Measurements from ENCODE around the gene TTC32. TPM values are rescaled to one million over a fixed set of nuclear protein-coding genes. Genes with fewer than 3 reads are reported as not detected.

Gene TTC32
- total RNA-seq, 2 donors from 2014 or later, result 3.7 to 6.6 TPM

DNA sequence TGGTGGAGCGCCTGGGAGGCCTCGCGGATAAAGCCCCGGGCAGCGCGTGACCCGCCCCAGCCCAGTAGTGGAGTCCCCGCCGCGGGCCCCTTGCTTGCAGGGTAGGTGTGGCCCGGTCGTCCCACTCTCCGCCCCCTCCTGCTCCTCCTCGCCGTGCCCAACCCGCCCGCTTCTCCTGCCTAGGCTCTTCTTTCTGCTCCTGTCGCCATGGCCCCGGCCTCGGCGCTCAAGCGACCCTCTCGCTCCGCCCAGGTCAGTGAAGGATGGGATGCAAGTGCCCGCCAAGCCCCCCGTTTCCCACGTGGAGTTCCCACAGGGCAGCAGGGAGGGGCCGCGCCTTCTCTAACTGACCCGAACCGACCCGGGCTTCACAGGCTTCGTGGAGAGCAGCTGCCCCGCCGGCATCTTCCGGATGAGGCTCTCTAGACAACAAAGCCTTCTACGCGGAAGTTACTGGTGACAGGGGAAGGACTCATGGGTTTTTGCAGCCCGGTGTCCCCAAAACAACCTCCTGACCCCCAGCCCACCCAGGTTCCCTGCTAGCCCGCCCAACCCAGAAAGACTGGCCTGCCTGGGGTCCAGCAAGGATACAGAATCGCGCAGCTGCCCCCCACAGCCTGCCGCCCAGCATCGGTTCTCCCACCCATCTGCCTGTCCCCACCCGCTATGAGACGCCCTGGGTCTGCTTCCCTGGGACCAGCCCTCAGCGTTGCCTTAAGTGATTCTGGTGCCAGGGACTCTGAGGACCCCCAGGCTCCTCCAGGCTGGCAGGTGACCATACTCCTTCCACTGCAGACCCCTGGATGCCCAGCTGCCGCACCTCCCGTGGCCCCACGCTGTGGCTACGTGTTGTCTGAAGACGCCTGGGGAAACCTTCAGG lies 32.8 kb downstream of the TTC32 start:
- peaks cover 0 to 11% of the 10 kb centered on the region in 2 donors for H3K4me1 ChIP-seq
- no peak for DNase-seq (ENCODE audit: low spot score)
- peak overlapping the region in 1 of 2 donors; percentile 7 for H3K27ac ChIP-seq
- H3K4me3 ChIP-seq, result peak overlapping the region; percentile 26 to 58
- TF ChIP-seq, protein P1, sequence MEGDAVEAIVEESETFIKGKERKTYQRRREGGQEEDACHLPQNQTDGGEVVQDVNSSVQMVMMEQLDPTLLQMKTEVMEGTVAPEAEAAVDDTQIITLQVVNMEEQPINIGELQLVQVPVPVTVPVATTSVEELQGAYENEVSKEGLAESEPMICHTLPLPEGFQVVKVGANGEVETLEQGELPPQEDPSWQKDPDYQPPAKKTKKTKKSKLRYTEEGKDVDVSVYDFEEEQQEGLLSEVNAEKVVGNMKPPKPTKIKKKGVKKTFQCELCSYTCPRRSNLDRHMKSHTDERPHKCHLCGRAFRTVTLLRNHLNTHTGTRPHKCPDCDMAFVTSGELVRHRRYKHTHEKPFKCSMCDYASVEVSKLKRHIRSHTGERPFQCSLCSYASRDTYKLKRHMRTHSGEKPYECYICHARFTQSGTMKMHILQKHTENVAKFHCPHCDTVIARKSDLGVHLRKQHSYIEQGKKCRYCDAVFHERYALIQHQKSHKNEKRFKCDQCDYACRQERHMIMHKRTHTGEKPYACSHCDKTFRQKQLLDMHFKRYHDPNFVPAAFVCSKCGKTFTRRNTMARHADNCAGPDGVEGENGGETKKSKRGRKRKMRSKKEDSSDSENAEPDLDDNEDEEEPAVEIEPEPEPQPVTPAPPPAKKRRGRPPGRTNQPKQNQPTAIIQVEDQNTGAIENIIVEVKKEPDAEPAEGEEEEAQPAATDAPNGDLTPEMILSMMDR (IDR thresholded peaks at IDR 0.05), result no peak
- no peaks in the 10 kb centered on the region for H3K36me3 ChIP-seq
- H3K9me3 ChIP-seq, result no peaks in the 10 kb centered on the region
- no peaks in the 10 kb centered on the region for H3K27me3 ChIP-seq

DNA sequence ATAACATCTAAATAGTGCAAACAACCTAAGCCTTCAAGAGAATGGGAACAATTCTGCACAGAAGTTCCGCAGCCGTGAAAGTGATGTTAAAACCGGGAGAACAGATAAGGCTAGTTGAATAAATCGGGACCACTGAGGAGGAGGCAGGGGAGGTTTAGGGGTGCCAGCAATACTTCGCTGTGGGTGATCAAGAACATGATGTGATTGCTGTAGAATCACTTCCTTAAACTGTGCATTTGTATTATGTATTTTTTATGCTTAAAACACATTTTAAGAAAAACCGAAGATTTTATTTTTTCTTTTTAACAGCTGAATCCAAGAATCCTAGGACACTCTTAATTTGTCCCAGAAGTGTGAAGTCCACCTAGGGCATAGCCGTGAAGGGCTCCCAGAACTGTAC lies 33.6 kb downstream of the TTC32 start:
- TF ChIP-seq, protein P1 (IDR thresholded peaks at IDR 0.05), result no peak
- peaks cover 0 to 18% of the 10 kb centered on the region in 2 donors for H3K4me1 ChIP-seq
- no peaks in the 10 kb centered on the region for H3K27me3 ChIP-seq
- peak overlapping the region in 1 of 2 donors; percentile 7 for H3K27ac ChIP-seq
- H3K36me3 ChIP-seq, result no peaks in the 10 kb centered on the region
- H3K9me3 ChIP-seq, result no peaks in the 10 kb centered on the region
- peak overlapping the region; percentile 26 to 58 for H3K4me3 ChIP-seq
- no peak for DNase-seq (ENCODE audit: low spot score)

DNA sequence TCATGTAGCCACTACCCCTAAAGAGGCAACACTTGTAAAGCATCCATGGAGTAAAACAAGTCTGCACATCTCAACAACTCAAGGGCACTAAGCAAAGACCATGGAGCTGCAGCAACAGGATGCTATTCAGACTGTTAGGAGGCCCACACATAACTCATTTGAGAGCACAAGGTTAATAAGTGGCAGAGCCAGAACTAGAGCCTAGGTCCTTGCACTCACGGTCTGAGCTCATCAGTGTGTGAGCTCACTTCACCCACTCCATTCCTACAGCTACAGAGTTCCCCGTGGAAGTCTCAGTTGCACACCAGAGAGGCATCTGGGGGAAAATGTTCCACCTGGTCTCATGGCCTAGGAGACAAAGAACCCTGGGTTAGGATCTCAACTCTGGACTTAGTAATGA lies 35.0 kb downstream of the TTC32 start:
- H3K36me3 ChIP-seq, result no peaks in the 10 kb centered on the region
- no peak overlapping the region for H3K27ac ChIP-seq
- TF ChIP-seq, protein P1 (IDR thresholded peaks at IDR 0.05), result no peak
- DNase-seq (ENCODE audit: low spot score), result no peak
- H3K4me1 ChIP-seq, result peaks cover 0 to 20% of the 10 kb centered on the region in 2 donors
- H3K4me3 ChIP-seq, result no peak overlapping the region
- no peaks in the 10 kb centered on the region for H3K27me3 ChIP-seq
- no peaks in the 10 kb centered on the region for H3K9me3 ChIP-seq

DNA sequence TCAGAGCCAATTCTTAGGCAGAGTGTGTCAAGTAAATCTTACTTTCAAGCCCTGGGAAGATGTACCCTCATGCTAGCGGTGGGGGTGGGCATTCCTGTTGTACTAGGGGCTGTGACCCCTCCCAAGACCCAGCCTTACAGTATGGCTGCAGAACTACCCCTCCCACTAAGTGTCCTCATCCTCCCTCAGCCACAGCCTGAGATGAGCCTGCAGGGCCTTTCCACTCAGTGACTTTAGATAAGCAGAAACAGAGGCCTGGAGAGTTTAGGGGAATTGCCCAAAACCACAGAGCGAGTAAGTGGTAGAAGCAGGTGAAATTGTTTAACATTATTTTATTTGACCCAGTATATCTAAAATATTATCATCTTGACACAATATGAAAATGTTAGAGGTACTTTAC lies 36.6 kb downstream of the TTC32 start:
- Histone ChIP-seq H3K4me1 (peaks cover 0 to 20% of the 10 kb centered on the region in 2 donors), H3K27me3 (no peaks in the 10 kb centered on the region), H3K27ac (no peak overlapping the region), H3K4me3 (no peak overlapping the region), H3K36me3 (no peaks in the 10 kb centered on the region), H3K9me3 (no peaks in the 10 kb centered on the region)
- no peak for DNase-seq (ENCODE audit: low spot score)
- TF ChIP-seq, protein P1 (IDR thresholded peaks at IDR 0.05), result no peak

DNA sequence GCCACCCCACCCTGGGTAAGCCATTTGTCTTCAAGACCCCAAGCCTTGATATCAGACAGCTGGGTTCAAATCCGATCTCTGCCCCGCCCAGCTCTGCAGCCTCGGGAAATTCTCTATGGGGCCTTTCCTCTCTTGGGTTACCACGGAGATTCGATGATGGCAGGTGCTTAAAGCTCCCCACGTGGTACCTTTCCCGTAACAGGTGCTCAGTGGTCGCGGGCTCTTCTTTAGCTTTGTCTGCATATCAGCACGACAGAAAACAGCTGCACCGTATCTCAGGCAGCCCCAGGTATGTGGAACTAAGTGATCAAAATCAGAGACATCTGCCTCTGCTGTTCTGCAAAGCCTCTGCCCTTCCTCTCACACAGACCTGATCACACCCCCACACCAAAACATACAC lies 37.4 kb downstream of the TTC32 start:
- no peaks in the 10 kb centered on the region for H3K9me3 ChIP-seq
- TF ChIP-seq, protein P1 (IDR thresholded peaks at IDR 0.05), result no peak
- no peak overlapping the region for H3K27ac ChIP-seq
- DNase-seq (ENCODE audit: low spot score), result no peak
- peaks cover 0 to 20% of the 10 kb centered on the region in 2 donors for H3K4me1 ChIP-seq
- no peaks in the 10 kb centered on the region for H3K36me3 ChIP-seq
- H3K27me3 ChIP-seq, result no peaks in the 10 kb centered on the region
- H3K4me3 ChIP-seq, result no peak overlapping the region

All from right atrium auricular region (tissue), 2 donors.